IgD-negative memory B cell (primary cell): Measurements from ENCODE around the gene PEX13. TPM values are rescaled to one million over a fixed set of nuclear protein-coding genes. Genes with fewer than 3 reads are reported as not detected.

Experiments used
- H3K27ac Mint-ChIP-seq, 3 donors: one replicate each; pipeline ENCODE4 v1.8.0; 2020 to 2022; ENCODE audit warnings: mild to moderate bottlenecking in 3 of 3, mixed read lengths in 3 of 3, moderate library complexity in 1 of 3
- H3K27me3 Mint-ChIP-seq: one replicate; pipeline ENCODE4 v1.8.0; 2021; ENCODE audit warnings: mixed read lengths
- H3K36me3 Mint-ChIP-seq: one replicate; pipeline ENCODE4 v1.8.0; 2020; ENCODE audit warnings: mild to moderate bottlenecking, mixed read lengths
- H3K4me1 Mint-ChIP-seq, 3 donors: one replicate each; pipeline ENCODE4 v1.8.0; 2020 to 2022; ENCODE audit warnings: mixed read lengths in 3 of 3, mild to moderate bottlenecking in 1 of 3
- H3K4me3 Mint-ChIP-seq, 4 donors: one replicate each; pipeline ENCODE4 v1.8.0; 2020 to 2022; ENCODE audit warnings: mild to moderate bottlenecking in 4 of 4, mixed read lengths in 4 of 4, moderate library complexity in 3 of 4
- H3K9me3 Mint-ChIP-seq, 3 donors: one replicate each; pipeline ENCODE4 v1.8.0; 2020 to 2021; ENCODE audit warnings: mixed read lengths in 3 of 3, mild to moderate bottlenecking in 1 of 3
- polyA plus RNA-seq: library from polyadenylated mRNA; unstranded; fragments of 300-500 nt; fragmentation: Illumina TruSeq; gene quantifications from one replicate; pipeline ENCODE4 v1.2.3, GENCODE V29; 2021

Gene PEX13
- polyA plus RNA-seq, 1 donor from 2014 or later = 10.0 TPM

- Mint-ChIP-seq H3K27ac (no peak overlapping the region), H3K27me3 (no peaks in the 10 kb centered on the region), H3K36me3 (peaks cover 3% of the 10 kb centered on the region), H3K4me3 (no peak overlapping the region), H3K4me1 (no peaks in the 10 kb centered on the region), H3K9me3 (no peaks in the 10 kb centered on the region)
These were observed 56.6 kb downstream of the PEX13 start for GRCh38 chr2:61074100-61074499.

- H3K4me3 Mint-ChIP-seq = no peak overlapping the region
- H3K27ac Mint-ChIP-seq = no peak overlapping the region
These were observed 68.4 kb downstream of the PEX13 start for GRCh38 chr2:61085883-61086282.

GRCh38 chr2:61089797-61090196, 72.3 kb downstream of the PEX13 start:
- Mint-ChIP-seq H3K4me1 (no peaks in the 10 kb centered on the region), H3K27me3 (no peaks in the 10 kb centered on the region), H3K9me3 (no peaks in the 10 kb centered on the region), H3K36me3 (peaks cover 4% of the 10 kb centered on the region), H3K4me3 (no peak overlapping the region), H3K27ac (no peak overlapping the region)

More at GRCh38 chr2:61085883-61086282, 68.4 kb downstream of the PEX13 start:
- Mint-ChIP-seq H3K9me3 (no peaks in the 10 kb centered on the region), H3K27me3 (no peaks in the 10 kb centered on the region), H3K4me1 (no peaks in the 10 kb centered on the region), H3K36me3 (peaks cover 5% of the 10 kb centered on the region)

GRCh38 chr2:61090386-61090921, 72.9 kb downstream of the PEX13 start:
- no peak overlapping the region for H3K4me3 Mint-ChIP-seq
- no peaks in the 10 kb centered on the region for H3K27me3 Mint-ChIP-seq
- H3K4me1 Mint-ChIP-seq = no peaks in the 10 kb centered on the region
- peaks cover 4% of the 10 kb centered on the region for H3K36me3 Mint-ChIP-seq
- no peak overlapping the region for H3K27ac Mint-ChIP-seq
- no peaks in the 10 kb centered on the region for H3K9me3 Mint-ChIP-seq

- Mint-ChIP-seq H3K36me3 (peaks cover 1% of the 10 kb centered on the region), H3K9me3 (no peaks in the 10 kb centered on the region), H3K4me3 (no peak overlapping the region), H3K4me1 (peaks cover 0 to 1% (median 0%) of the 10 kb centered on the region in 3 donors), H3K27ac (no peak overlapping the region), H3K27me3 (no peaks in the 10 kb centered on the region)
These were observed 74.0 kb downstream of the PEX13 start for GRCh38 chr2:61091485-61091884.

- no peak overlapping the region for H3K27ac Mint-ChIP-seq
- H3K27me3 Mint-ChIP-seq = no peaks in the 10 kb centered on the region
- no peak overlapping the region for H3K4me3 Mint-ChIP-seq
- peaks cover 0 to 1% (median 0%) of the 10 kb centered on the region in 3 donors for H3K4me1 Mint-ChIP-seq
- H3K36me3 Mint-ChIP-seq = peaks cover 3% of the 10 kb centered on the region
- no peaks in the 10 kb centered on the region for H3K9me3 Mint-ChIP-seq
These were observed 78.9 kb downstream of the PEX13 start for GRCh38 chr2:61096438-61096837.

GRCh38 chr2:61100801-61101200, 83.3 kb downstream of the PEX13 start:
- Mint-ChIP-seq H3K9me3 (peaks cover 0 to 2% (median 0%) of the 10 kb centered on the region in 3 donors), H3K36me3 (peaks cover 5% of the 10 kb centered on the region), H3K4me1 (peaks cover 0 to 1% (median 0%) of the 10 kb centered on the region in 3 donors), H3K27ac (no peak overlapping the region), H3K27me3 (no peaks in the 10 kb centered on the region), H3K4me3 (no peak overlapping the region)

Other genes starting within 250 kb of the PEX13 start
- gene REL, start 136.1 kb upstream of the PEX13 start, polyA plus RNA-seq = 64.7 TPM
- gene PUS10, start 535 bp downstream of the PEX13 start, polyA plus RNA-seq = 6.8 TPM
- 1.7 TPM for gene SANBR, start 48.2 kb downstream of the PEX13 start, polyA plus RNA-seq
- 40.9 TPM for gene C2orf74, start 144.5 kb downstream of the PEX13 start, polyA plus RNA-seq